Muscle layer of duodenum (tissue), 2 donors: ENCODE results near the gene POLDIP3.
"Not testable (repeated sequence)": the region's sequence is repeated elsewhere in the genome, so short reads cannot be mapped to it uniquely, and the experiment has no call there.

Experiments used
- H3K27ac ChIP-seq: one replicate; pipeline ENCODE4 v1.7.0; 2013; ENCODE audit warnings: mild to moderate bottlenecking, low read length
- H3K27me3 ChIP-seq: one replicate; pipeline ENCODE4 v1.7.0; 2013; ENCODE audit warnings: low read depth, mild to moderate bottlenecking, control low read depth, low read length
- H3K36me3 ChIP-seq, 2 donors: one replicate each; pipeline ENCODE4 v1.7.0; 2013; ENCODE audit warnings: low read length in 2 of 2, control low read depth in 1 of 2, mild to moderate bottlenecking in 1 of 2; ENCODE audit not compliant: insufficient read depth in 2 of 2, control insufficient read depth in 1 of 2
- H3K4me1 ChIP-seq, 2 donors: one replicate each; pipeline ENCODE4 v1.7.0; 2013; ENCODE audit warnings: low read length in 2 of 2, mild to moderate bottlenecking in 2 of 2, control low read depth in 1 of 2, moderate library complexity in 1 of 2; ENCODE audit not compliant: insufficient read depth in 2 of 2, control insufficient read depth in 1 of 2
- H3K4me3 ChIP-seq, 2 donors: one replicate each; pipeline ENCODE4 v1.7.0; 2013; ENCODE audit warnings: low read length in 2 of 2, low read depth in 1 of 2, mild to moderate bottlenecking in 1 of 2
- H3K9me3 ChIP-seq, 2 donors: one replicate each; pipeline ENCODE4 v1.7.0; 2013; ENCODE audit warnings: low read length in 2 of 2, control low read depth in 1 of 2, mild to moderate bottlenecking in 1 of 2; ENCODE audit not compliant: control insufficient read depth in 1 of 2
- donor health status: healthy.

POLDIP3 gene

GRCh38 chr22:42562279-42562678 lies 52.4 kb downstream of the POLDIP3 start:
- Histone ChIP-seq H3K4me1 (no peaks in the 10 kb centered on the region), H3K4me3 (no peak overlapping the region), H3K36me3 (peaks cover 0 to 8% of the 10 kb centered on the region in 2 donors), H3K27me3 (no peaks in the 10 kb centered on the region), H3K9me3 (no peaks in the 10 kb centered on the region), H3K27ac (no peak overlapping the region)

- Histone ChIP-seq H3K27me3 (no peaks in the 10 kb centered on the region), H3K36me3 (peaks cover 0 to 8% of the 10 kb centered on the region in 2 donors), H3K4me1 (no peaks in the 10 kb centered on the region), H3K4me3 (no peak overlapping the region), H3K9me3 (no peaks in the 10 kb centered on the region), H3K27ac (no peak overlapping the region)
Measured at GRCh38 chr22:42561856-42562255, 52.8 kb downstream of the POLDIP3 start.

GRCh38 chr22:42560781-42561180 lies 53.9 kb downstream of the POLDIP3 start:
- Histone ChIP-seq H3K9me3 (no peaks in the 10 kb centered on the region), H3K4me1 (no peaks in the 10 kb centered on the region), H3K27me3 (no peaks in the 10 kb centered on the region), H3K27ac (no peak overlapping the region), H3K4me3 (no peak overlapping the region), H3K36me3 (peaks cover 0 to 1% of the 10 kb centered on the region in 2 donors)

GRCh38 chr22:42560381-42560780 lies 54.3 kb downstream of the POLDIP3 start:
- H3K27me3 ChIP-seq = no peaks in the 10 kb centered on the region
- H3K4me1 ChIP-seq = no peaks in the 10 kb centered on the region
- H3K36me3 ChIP-seq = no peaks in the 10 kb centered on the region
- no peaks in the 10 kb centered on the region for H3K9me3 ChIP-seq
- no peak overlapping the region for H3K4me3 ChIP-seq
- no peak overlapping the region for H3K27ac ChIP-seq

GRCh38 chr22:42553475-42554361 lies 61.0 kb downstream of the POLDIP3 start, which contains the start of gene SERHL2:
TSS of gene SERHL2 (plus strand) at chr22:42553956. CDS start at chr22:42554021, 65 bp downstream.
- no peak within 1 kb of the TSS for H3K27ac ChIP-seq

GRCh38 chr22:42552294-42552647 lies 62.4 kb downstream of the POLDIP3 start:
- H3K27ac ChIP-seq, H3K4me1 ChIP-seq, H3K4me3 ChIP-seq, H3K9me3 ChIP-seq, H3K36me3 ChIP-seq, H3K27me3 ChIP-seq: not testable (repeated sequence)

More at GRCh38 chr22:42553475-42554361, 61.0 kb downstream of the POLDIP3 start, which contains the start of gene SERHL2:
- no peaks in the 10 kb centered on the region for H3K27me3 ChIP-seq
- peak within 1 kb of the TSS; percentile 39 to 75 for H3K4me3 ChIP-seq
- H3K4me1 ChIP-seq = peaks cover 0 to 7% of the 10 kb centered on the region in 2 donors
- H3K9me3 ChIP-seq = no peaks in the 10 kb centered on the region
- no peaks in the 10 kb centered on the region for H3K36me3 ChIP-seq

GRCh38 chr22:42549331-42550060 lies 65.2 kb downstream of the POLDIP3 start:
- H3K9me3 ChIP-seq = no peaks in the 10 kb centered on the region
- H3K4me1 ChIP-seq = peaks cover 0 to 7% of the 10 kb centered on the region in 2 donors
- no peaks in the 10 kb centered on the region for H3K36me3 ChIP-seq
- no peak overlapping the region for H3K4me3 ChIP-seq
- no peaks in the 10 kb centered on the region for H3K27me3 ChIP-seq
- H3K27ac ChIP-seq = no peak overlapping the region

GRCh38 chr22:42548597-42549330 lies 65.9 kb downstream of the POLDIP3 start:
- Histone ChIP-seq H3K27me3 (no peaks in the 10 kb centered on the region), H3K4me1 (peaks cover 0 to 1% of the 10 kb centered on the region in 2 donors), H3K9me3 (no peaks in the 10 kb centered on the region), H3K27ac (no peak overlapping the region), H3K36me3 (no peaks in the 10 kb centered on the region), H3K4me3 (no peak overlapping the region)

GRCh38 chr22:42548126-42548525 lies 66.6 kb downstream of the POLDIP3 start:
- not testable (repeated sequence) for H3K4me3 ChIP-seq, H3K27ac ChIP-seq, H3K36me3 ChIP-seq, H3K27me3 ChIP-seq, H3K9me3 ChIP-seq, H3K4me1 ChIP-seq

GRCh38 chr22:42547562-42547961 lies 67.1 kb downstream of the POLDIP3 start:
- no peaks in the 10 kb centered on the region for H3K36me3 ChIP-seq
- H3K9me3 ChIP-seq = no peaks in the 10 kb centered on the region
- H3K4me1 ChIP-seq = no peaks in the 10 kb centered on the region
- H3K27me3 ChIP-seq = no peaks in the 10 kb centered on the region
- no peak overlapping the region for H3K4me3 ChIP-seq
- H3K27ac ChIP-seq = no peak overlapping the region

GRCh38 chr22:42544686-42545085 lies 70.0 kb downstream of the POLDIP3 start:
- H3K27me3 ChIP-seq = no peaks in the 10 kb centered on the region
- no peaks in the 10 kb centered on the region for H3K36me3 ChIP-seq
- no peak overlapping the region for H3K4me3 ChIP-seq
- H3K4me1 ChIP-seq = no peaks in the 10 kb centered on the region
- no peaks in the 10 kb centered on the region for H3K9me3 ChIP-seq
- no peak overlapping the region for H3K27ac ChIP-seq
